BJ (cell line): ENCODE data around the gene TNRC6A. TPM values are rescaled to one million over a fixed set of nuclear protein-coding genes. Genes with fewer than 3 reads are reported as not detected.
A peak's percentile ranks its signal among the peaks of the same experiment; 100 is the strongest.
"Not testable (repeated sequence)": the region's sequence is repeated elsewhere in the genome, so short reads cannot be mapped to it uniquely, and the experiment has no call there.

Experiments
- CTCF ChIA-PET: fragments of 350-600 bp; formaldehyde crosslinking; extraction: SDS; loops from one replicate; lab custom pipeline; 2021; ENCODE audit warnings: antibody characterized with exemption, inconsistent platforms; lab: Yijun Ruan, JAX
- POLR2A ChIA-PET: fragments of 300-600 bp; sonication (Branson Sonifier 250); formaldehyde crosslinking; extraction: SDS; loops from one replicate; lab custom pipeline; 2021; ENCODE audit warnings: antibody characterized with exemption; lab: Charles Lee
- DNase-seq: peaks from one replicate; pipeline ENCODE4 v3.0.0-alpha.2; 2011; ENCODE audit warnings: low read depth
- H3K27me3 ChIP-seq: 2 replicates; pipeline ENCODE4 v1.6.0; 2011; ENCODE audit warnings: low read length; ENCODE audit not compliant: control insufficient read depth, insufficient read depth
- H3K36me3 ChIP-seq: 2 replicates; pipeline ENCODE4 v1.5.1; 2011; ENCODE audit warnings: low read length; ENCODE audit not compliant: control insufficient read depth, insufficient read depth
- H3K4me3 ChIP-seq: 2 replicates; pipeline ENCODE4 v1.5.1; 2011; ENCODE audit warnings: low read depth, mild to moderate bottlenecking, control low read depth, low read length
- CTCF ChIP-seq: IDR thresholded peaks from 2 replicates; pipeline ENCODE4 v1.5.1; 2011; ENCODE audit warnings: low read depth, mild to moderate bottlenecking, control low read depth, inconsistent platforms, low read length, moderate library complexity; ENCODE audit not compliant: insufficient read depth
- polyA plus RNA-seq: library from polyadenylated mRNA; depleted of rRNA; stranded (reverse); fragments of >200 nt; gene quantifications from 2 replicates; pipeline ENCODE4 v1.2.3, GENCODE V29; 2011

TNRC6A gene
- polyA plus RNA-seq, 1 experiment: 44.8 TPM

DNA sequence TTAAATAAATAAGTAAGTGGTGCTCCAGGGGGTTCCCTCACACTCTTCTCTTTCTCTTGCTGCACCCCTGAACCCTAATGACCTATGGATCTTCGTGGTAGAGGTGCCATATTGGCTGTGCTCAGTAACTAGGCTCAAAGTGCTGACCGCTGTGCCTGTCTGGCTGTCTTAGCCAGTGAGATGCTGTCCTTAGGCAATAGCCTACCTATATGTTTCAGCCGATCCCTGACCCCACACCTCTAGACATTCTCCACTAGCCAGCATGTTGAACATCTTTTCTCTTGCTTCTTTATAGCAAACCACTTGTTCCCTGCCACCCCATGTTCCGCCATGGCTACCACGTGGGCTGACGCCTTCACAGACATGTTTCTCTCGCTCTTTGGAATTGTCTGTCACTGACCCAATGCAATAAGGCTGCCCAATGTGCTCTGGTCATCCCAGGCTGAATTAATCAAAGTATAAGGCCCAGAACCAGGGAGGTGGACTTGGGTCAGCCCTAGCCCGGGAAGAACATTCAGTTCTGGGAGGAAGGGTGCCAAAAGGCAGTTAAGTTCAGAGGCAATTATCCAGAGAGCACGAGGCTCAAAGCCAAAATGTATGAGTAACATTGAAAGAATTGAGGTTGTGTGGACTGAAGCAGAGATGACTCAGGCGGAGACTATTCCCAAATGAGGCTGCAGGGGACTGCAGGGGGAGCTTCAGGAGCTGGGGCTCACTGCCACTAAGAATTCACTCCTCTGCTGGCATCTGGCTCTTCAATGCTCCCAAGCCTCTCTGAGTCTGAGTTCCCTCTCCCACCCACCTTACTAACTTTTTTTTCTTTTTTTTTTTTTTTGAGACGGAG lies 28.7 kb upstream of the TNRC6A start:
- POLR2A ChIA-PET: no interaction called here
- peak; percentile 62 for TF ChIP-seq CTCF

DNA sequence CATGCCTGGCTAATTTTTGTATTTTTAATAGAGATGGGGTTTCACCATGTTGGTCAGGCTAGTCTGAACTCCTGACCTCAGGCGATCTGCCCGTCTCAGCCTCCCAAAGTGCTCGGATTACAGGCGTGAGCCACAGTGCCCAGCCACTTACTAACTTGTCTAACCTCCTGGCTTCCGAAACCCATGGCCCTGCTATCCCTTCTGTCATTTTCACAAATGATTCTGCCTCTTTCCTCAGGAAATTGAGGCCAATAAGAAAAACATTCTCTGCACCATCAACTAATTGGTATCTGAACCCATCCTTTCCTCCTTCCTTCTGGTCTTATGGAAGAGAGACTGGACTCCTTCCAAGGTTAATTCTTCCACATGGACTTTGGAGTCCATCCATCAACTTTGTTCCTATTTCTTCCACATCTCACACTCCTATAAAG lies 27.9 kb upstream of the TNRC6A start:
- Histone ChIP-seq H3K36me3 (no peaks in the 10 kb centered on the region), H3K27me3 (no peaks in the 10 kb centered on the region), H3K4me3 (no peak overlapping the region)
- peak; percentile 49 for DNase-seq
- ChIA-PET POLR2A (no interaction called here), CTCF (no interaction called here)
- no peak for TF ChIP-seq CTCF

More for the DNA sequence above, 28.7 kb upstream of the TNRC6A start:
- CTCF ChIA-PET: no interaction called here
- DNase-seq: peak; percentile 97
- no peak overlapping the region for H3K4me3 ChIP-seq
- no peaks in the 10 kb centered on the region for H3K36me3 ChIP-seq
- no peaks in the 10 kb centered on the region for H3K27me3 ChIP-seq

DNA sequence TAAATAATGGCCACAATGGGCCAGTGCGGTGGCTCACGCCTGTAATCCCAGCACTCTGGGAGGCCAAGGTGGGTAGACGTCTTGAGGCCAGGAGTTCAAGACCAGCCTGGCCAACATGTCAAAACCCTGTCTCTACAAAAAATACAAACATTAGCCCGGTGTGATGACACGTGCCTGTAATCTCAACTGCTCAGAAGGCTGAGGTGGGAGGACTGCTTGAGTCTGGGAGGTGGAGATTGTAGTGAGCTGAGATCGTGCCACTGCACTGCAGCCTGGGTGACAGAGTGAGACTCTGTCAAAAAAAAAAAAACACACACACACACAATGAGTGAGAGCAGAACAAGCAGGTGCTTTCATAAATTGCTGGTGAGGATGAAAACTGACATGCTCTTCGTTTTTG lies 21.7 kb upstream of the TNRC6A start:
- CTCF ChIA-PET: interaction anchor here (1.0 to 1.6 kb wide), 2 partner anchors 9 to 19 kb away, joined by 3 read pairs; no protein-coding TSS in a partner anchor
- POLR2A ChIA-PET: not testable (repeated sequence)

GRCh38 chr16:24713379-24713778 lies 16.1 kb upstream of the TNRC6A start:
- no peak overlapping the region for H3K4me3 ChIP-seq
- H3K36me3 ChIP-seq: no peaks in the 10 kb centered on the region
- ChIA-PET CTCF (interaction anchor here (1.6 kb wide), 1 partner anchor 43 kb away, joined by 3 read pairs; no protein-coding TSS in a partner anchor), POLR2A (no interaction called here)
- no peak for TF ChIP-seq CTCF
- no peaks in the 10 kb centered on the region for H3K27me3 ChIP-seq
- no peak for DNase-seq

More for the DNA sequence above, 21.7 kb upstream of the TNRC6A start:
- DNase-seq, H3K27me3 ChIP-seq, H3K36me3 ChIP-seq, H3K4me3 ChIP-seq: not testable (repeated sequence)

- CTCF ChIA-PET: no interaction called here
- H3K36me3 ChIP-seq: no peaks in the 10 kb centered on the region
- DNase-seq: no peak
- no peak overlapping the region for H3K4me3 ChIP-seq
- no peak for TF ChIP-seq CTCF
- no peaks in the 10 kb centered on the region for H3K27me3 ChIP-seq
- POLR2A ChIA-PET: no interaction called here
These were observed 12.0 kb upstream of the TNRC6A start for GRCh38 chr16:24717411-24717810.
